Kidney (tissue), 14 donors: Measurements from ENCODE around the gene PALD1. TPM values are rescaled to one million over a fixed set of nuclear protein-coding genes. Genes with fewer than 3 reads are reported as not detected.

Source experiments
- DNase-seq, 5 donors: peaks; one replicate each; pipeline ENCODE4 v3.0.0-alpha.2; 2013 to 2020
- FAIRE-seq: peaks from 2 replicates; lab custom pipeline; 2012; peaks lifted over from hg19 to GRCh38; lab: Jason Lieb, UNC
- H3K27ac ChIP-seq, 2 donors: one replicate each; pipeline ENCODE4 v1.7.0; 2013; ENCODE audit warnings: low read depth in 2 of 2, low read length in 2 of 2, inconsistent platforms in 1 of 2
- H3K27me3 ChIP-seq: one replicate; pipeline ENCODE4 v1.7.1; 2013; ENCODE audit warnings: low read length, inconsistent platforms; ENCODE audit not compliant: control insufficient read depth, insufficient read depth
- H3K36me3 ChIP-seq, 3 donors: one replicate each; pipeline versions ENCODE4 v1.7.0 to v1.7.1; 2013; ENCODE audit warnings: low read length in 3 of 3, control low read depth in 1 of 3, inconsistent platforms in 1 of 3; ENCODE audit not compliant: insufficient read depth in 3 of 3, control insufficient read depth in 2 of 3
- H3K4me1 ChIP-seq, 3 donors: one replicate each; pipeline versions ENCODE4 v1.7.0 to v1.7.1; 2013; ENCODE audit warnings: low read length in 3 of 3, inconsistent platforms in 1 of 3, low read depth in 1 of 3; ENCODE audit not compliant: control insufficient read depth in 2 of 3, insufficient read depth in 2 of 3
- H3K4me3 ChIP-seq, 3 donors: one replicate each; pipeline versions ENCODE4 v1.7.0 to v1.8.1; 2013; ENCODE audit warnings: low read length in 3 of 3, control low read depth in 1 of 3, inconsistent platforms in 1 of 3
- H3K9ac ChIP-seq, 3 donors: one replicate each; pipeline versions ENCODE4 v1.7.0 to v1.7.1; 2013; ENCODE audit warnings: low read length in 3 of 3, control low read depth in 1 of 3, inconsistent platforms in 1 of 3
- H3K9me3 ChIP-seq, 3 donors: one replicate each; pipeline versions ENCODE4 v1.7.0 to v1.7.1; 2013; ENCODE audit warnings: low read length in 3 of 3, control low read depth in 1 of 3, inconsistent platforms in 1 of 3; ENCODE audit not compliant: control insufficient read depth in 2 of 3, insufficient read depth in 1 of 3
- intact Hi-C: fragments of 100-400 bp; cut with DNase I; formaldehyde crosslinking; loops from one replicate; pipeline ENCODE4 v1.11.1; 2022
- polyA plus RNA-seq: library from polyadenylated mRNA; stranded (reverse); fragments of 350-450 nt; fragmentation: Illumina TruSeq; extraction: RNeasy Lipid Tissue Mini Kit (QIAGEN cat#74804); gene quantifications from one replicate; pipeline ENCODE4 v1.2.3, GENCODE V29; 2014; ENCODE audit warnings: low read depth, low replicate concordance; ENCODE audit not compliant: insufficient read depth
- total RNA-seq: library from RNA; stranded (reverse); fragmentation: NEBNext Ultra II Directional; extraction: Animal tissue kit (Norgen Biotek cat#: 25700); gene quantifications from one replicate; pipeline ENCODE4 v1.2.1, GENCODE V29; 2021
- TF ChIP-seq, protein P1 (sequence below): IDR thresholded peaks from 3 replicates; pipeline ENCODE4 v1.5.1; 2012; ENCODE audit warnings: mild to moderate bottlenecking, moderate library complexity, borderline replicate concordance; ENCODE audit not compliant: insufficient read depth; ENCODE audit errors: extremely low read depth
- donor health status: control.
- donor health status: control.
- donor health status: control.
- donor health status: control.
- donor health status: control.
- donor health status: DM: yes; HTN: yes; CAD: no.
- donor health status: Normal renal cell carcinoma (clear cell type).

The PALD1 gene
- total and polyA plus RNA-seq, 2 donors from 2014 or later, result 3.0 to 14.4 TPM

GRCh38 chr10:70559861-70560260 is 81.3 kb downstream of the PALD1 start:
- no peaks in the 10 kb centered on the region for H3K36me3 ChIP-seq
- intact Hi-C loops, result loop anchor here (10.0 kb wide), 1 partner anchor 315 kb away; no protein-coding TSS in a partner anchor
- TF ChIP-seq, protein P1, sequence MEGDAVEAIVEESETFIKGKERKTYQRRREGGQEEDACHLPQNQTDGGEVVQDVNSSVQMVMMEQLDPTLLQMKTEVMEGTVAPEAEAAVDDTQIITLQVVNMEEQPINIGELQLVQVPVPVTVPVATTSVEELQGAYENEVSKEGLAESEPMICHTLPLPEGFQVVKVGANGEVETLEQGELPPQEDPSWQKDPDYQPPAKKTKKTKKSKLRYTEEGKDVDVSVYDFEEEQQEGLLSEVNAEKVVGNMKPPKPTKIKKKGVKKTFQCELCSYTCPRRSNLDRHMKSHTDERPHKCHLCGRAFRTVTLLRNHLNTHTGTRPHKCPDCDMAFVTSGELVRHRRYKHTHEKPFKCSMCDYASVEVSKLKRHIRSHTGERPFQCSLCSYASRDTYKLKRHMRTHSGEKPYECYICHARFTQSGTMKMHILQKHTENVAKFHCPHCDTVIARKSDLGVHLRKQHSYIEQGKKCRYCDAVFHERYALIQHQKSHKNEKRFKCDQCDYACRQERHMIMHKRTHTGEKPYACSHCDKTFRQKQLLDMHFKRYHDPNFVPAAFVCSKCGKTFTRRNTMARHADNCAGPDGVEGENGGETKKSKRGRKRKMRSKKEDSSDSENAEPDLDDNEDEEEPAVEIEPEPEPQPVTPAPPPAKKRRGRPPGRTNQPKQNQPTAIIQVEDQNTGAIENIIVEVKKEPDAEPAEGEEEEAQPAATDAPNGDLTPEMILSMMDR, result no peak
- no peaks in the 10 kb centered on the region for H3K9me3 ChIP-seq
- H3K4me1 ChIP-seq, result peaks cover 0 to 3% (median 0%) of the 10 kb centered on the region in 3 donors
- H3K4me3 ChIP-seq, result no peak overlapping the region
- DNase-seq (peak in 1 of 5 donors; percentile 49), FAIRE-seq (no peak)
- no peak overlapping the region for H3K9ac ChIP-seq
- no peaks in the 10 kb centered on the region for H3K27me3 ChIP-seq
- H3K27ac ChIP-seq, result no peak overlapping the region

DNA sequence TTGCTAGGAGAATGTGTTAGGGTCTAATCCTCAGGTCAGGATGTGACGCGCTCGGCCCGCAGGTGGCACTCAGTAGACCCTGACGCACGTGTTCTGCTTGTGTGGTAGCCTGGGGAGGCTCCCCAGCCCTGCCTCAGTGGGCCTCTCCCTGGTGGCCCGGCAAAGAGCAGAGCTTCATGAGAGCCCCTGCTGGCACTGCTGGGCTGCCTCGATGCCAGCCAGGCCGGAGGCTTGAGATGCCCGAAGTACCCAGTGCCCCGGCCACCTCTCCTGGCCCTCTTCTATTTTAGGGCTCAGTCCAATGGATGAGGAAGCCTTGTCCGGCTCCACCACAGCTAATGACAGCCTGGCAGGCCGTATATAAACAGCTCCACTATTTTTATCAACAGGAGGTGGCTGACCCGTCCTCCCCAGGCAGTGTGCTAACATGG is 82.0 kb downstream of the PALD1 start:
- peaks cover 0 to 3% (median 0%) of the 10 kb centered on the region in 3 donors for H3K4me1 ChIP-seq
- TF ChIP-seq, protein P1, result no peak
- FAIRE-seq (no peak), DNase-seq (peak in 2 of 5 donors; percentile 29 to 31)
- H3K9me3 ChIP-seq, result no peaks in the 10 kb centered on the region
- H3K27ac ChIP-seq, result no peak overlapping the region
- intact Hi-C loops, result loop anchor here (10.0 kb wide), 1 partner anchor 314 kb away; no protein-coding TSS in a partner anchor
- no peak overlapping the region for H3K9ac ChIP-seq
- no peaks in the 10 kb centered on the region for H3K27me3 ChIP-seq
- no peaks in the 10 kb centered on the region for H3K36me3 ChIP-seq
- no peak overlapping the region for H3K4me3 ChIP-seq

DNA sequence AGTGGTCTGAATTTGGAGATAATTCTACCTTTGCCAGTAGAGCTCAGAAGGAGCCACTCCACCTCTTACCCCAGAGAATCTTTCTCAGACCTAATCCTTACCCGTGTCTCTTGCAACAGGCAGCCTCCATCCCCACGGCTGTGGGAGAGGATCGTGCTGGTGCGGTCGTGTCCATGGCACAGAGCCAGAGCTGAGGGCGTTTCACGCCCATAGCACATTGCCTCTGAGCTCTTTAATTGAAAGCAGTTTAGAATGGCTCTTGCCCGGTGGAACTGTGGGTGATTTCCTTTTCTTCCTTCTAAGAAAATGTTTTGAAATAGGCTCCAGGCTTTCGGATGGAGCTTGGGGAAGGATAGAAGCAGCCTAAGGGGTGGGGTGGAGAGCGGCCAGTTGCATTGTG is 82.5 kb downstream of the PALD1 start:
- no peak for FAIRE-seq
- intact Hi-C loops, result loop anchor here (10.0 kb wide), 1 partner anchor 314 kb away; no protein-coding TSS in a partner anchor
- no peak overlapping the region for H3K27ac ChIP-seq

More for the DNA sequence above, 82.5 kb downstream of the PALD1 start:
- no peak overlapping the region for H3K4me3 ChIP-seq
- no peak overlapping the region for H3K9ac ChIP-seq
- no peaks in the 10 kb centered on the region for H3K27me3 ChIP-seq
- TF ChIP-seq, protein P1, result no peak
- no peaks in the 10 kb centered on the region for H3K36me3 ChIP-seq
- peaks cover 0 to 3% (median 0%) of the 10 kb centered on the region in 3 donors for H3K4me1 ChIP-seq
- H3K9me3 ChIP-seq, result no peaks in the 10 kb centered on the region
- peak in 2 of 5 donors; percentile 41 to 43 for DNase-seq
